Measurements from ENCODE around the gene NELFE.

Gene NELFE

DNA sequence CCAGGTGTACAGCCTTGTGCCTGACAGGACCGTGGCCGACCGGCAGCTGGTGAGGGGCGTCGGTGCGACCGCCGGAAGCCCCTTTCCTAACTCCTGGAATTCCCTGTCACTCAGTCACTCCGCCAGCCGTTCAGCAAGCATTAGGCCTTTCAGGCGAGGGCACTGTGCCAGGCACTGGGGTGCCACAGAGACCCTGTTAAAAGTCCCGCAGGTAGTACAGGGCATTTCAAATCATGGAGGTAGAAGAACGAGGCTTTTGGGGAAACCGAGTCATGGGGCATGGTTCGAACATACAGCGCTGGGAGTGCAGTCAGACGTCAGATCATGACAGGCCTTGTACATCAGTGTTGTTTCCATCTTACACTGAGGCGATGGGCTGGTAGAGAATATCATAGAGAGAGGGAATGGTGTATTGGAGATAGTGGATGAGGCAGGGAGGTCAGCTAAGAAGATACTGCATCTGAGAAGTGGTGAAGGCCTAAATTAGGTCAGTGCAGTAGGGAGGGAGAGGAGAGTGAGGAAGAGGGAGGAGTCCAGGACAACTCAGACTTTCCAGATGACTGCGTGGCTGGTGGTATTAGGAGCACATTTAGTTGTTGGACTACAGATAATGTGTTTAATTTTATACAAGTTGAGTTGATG, 14.1 kb upstream of the NELFE start:
- DNase-seq (ENCODE audit: low read depth, low spot score), result no peak

DNA sequence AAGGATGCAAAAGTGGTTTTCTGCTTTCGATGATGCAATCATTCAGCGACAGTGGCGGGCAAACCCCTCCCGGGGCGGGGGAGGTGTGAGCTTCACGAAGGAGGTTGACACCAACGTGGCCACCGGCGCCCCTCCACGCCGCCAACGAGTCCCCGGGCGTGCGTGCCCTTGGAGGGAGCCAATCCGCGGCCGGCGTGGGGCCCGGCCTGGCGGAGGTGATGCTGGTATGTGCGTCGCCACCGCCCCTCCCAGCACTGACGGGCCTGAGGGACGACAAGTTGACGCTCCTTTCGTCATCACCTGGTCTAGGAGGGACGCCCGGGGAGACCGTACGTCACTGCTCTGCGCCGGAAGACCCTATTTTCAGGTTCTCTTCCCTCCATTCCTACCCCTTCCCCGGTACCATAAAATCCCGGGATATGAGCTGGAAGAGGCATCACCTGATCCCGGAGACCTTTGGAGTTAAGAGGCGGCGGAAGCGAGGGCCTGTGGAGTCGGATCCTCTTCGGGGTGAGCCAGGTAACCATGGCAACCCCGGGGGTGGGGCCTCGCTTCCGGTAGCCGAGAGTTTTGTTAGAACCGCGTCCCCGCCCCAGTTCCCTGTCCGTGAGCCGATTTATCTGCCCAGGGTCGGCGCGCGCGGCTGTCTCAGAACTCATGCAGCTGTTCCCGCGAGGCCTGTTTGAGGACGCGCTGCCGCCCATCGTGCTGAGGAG, 13.4 kb upstream of the NELFE start, which contains the start of gene DXO:
DXO (minus strand) TSS at position 146 of the 716 bp plus-strand sequence. CDS start 463 bp downstream, outside the sequence.
- DNase-seq (ENCODE audit: low read depth, low spot score), result peak; percentile 99

DNA sequence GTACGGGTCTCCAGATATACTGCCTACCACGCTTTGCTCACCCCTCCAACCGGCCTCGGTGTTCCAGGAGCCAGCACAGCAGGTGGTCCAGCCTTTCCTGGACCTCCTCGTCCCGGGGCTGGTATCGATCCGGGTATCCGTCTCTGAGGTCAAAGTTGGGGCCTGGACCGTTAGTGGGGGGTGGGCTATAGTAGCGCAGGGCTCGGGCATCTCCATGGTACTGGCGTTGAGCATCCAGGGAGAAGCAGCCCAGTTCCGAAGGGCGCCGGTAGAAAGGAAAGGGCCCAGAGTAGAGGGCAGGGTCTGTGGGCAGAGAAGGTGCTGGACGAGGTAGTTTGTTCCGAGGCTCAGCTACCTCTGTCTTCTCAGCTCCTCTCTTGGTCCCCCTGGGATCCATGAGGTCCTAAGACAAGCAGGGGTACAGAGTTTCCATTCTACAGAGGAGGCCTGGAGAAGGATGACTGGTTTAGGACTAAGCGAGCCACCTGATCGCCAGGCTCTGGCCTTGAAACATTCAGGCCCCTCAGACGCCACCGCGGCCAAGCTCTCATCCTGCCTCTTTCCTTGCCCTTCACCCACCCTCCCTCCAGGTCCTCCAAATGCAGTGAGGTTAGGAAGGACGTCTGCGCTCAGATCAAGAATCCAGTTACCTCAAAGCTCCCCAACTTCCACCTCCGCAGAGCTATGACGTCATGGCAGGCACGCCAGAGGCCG, 12.7 kb upstream of the NELFE start:
- DNase-seq (ENCODE audit: low read depth, low spot score), result no peak

DNA sequence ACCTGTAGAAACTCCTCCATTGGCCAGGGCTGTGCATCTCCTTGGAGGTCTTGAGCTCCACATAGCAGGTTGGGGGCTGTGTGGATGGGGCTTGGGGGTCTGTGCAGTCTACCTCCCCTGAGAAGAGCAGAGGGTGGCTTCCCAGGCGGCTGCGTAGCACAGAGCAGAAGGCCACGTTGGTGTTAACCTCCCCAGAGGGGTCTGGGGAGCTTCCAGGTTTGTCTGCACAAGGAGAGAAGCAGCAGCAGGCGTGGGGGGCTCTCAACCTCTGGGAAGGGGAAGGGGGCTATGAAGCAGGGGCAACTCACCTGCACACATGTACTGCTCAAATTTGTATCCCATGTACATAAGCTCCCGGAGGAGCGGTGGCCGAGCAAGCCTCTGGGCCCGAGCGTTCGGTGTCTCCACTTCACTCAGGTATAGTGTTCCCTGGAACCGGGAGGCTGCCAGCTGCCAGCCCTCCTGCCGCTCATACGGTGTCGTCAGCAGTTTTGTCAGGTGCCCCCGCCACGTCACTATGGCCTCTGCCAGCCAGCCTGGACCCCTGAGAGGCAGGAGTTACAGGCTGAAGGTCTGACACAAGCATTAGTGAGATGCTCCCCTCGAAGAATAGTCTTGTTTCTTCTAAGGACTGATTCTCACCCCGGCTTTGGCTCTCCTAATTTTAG, 12.0 kb upstream of the NELFE start:
- DNase-seq (ENCODE audit: low read depth, low spot score), result no peak

DNA sequence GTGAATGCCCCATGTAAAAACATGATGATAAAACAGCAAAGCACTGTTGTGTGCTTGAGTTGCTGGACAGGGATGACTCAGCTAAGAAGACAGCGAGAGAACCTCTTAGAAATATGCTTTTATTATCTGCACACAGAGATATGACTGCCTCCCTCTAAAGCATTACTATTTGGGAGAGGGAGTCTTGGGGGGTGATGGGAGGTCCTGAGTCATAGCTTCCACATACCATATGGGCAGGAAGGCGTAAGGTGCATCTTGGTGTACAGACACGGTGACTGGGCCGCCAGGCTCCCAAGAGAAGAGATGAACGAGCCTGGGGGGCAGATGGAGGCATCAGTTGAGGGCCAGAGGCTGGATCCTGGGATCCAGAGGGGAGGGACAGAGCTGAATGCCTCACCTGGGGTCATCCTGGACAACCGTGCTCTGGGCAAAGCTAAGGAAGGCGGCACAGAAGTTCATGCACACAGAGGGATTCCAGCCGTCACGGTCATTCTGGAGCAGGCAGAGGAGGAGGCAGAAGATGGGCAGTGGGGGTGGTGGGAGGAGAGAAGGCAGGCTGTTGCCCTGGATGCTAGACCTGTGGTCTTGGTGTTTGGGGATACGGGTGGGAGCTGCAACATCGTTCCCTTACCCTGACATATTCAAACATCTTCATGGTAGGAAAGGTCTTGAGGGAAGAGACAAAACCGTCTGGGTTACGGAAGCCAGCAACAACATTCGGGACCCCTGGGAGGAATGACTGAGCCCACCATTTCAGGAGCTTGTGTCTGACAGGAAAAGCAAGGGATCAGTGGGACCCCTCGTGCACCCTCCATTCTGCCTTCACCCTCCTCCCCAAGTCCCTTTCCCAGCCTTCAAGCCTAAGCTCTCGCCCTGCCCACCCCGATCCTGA, 11.2 kb upstream of the NELFE start:
- DNase-seq (ENCODE audit: low read depth, low spot score), result no peak

DNA sequence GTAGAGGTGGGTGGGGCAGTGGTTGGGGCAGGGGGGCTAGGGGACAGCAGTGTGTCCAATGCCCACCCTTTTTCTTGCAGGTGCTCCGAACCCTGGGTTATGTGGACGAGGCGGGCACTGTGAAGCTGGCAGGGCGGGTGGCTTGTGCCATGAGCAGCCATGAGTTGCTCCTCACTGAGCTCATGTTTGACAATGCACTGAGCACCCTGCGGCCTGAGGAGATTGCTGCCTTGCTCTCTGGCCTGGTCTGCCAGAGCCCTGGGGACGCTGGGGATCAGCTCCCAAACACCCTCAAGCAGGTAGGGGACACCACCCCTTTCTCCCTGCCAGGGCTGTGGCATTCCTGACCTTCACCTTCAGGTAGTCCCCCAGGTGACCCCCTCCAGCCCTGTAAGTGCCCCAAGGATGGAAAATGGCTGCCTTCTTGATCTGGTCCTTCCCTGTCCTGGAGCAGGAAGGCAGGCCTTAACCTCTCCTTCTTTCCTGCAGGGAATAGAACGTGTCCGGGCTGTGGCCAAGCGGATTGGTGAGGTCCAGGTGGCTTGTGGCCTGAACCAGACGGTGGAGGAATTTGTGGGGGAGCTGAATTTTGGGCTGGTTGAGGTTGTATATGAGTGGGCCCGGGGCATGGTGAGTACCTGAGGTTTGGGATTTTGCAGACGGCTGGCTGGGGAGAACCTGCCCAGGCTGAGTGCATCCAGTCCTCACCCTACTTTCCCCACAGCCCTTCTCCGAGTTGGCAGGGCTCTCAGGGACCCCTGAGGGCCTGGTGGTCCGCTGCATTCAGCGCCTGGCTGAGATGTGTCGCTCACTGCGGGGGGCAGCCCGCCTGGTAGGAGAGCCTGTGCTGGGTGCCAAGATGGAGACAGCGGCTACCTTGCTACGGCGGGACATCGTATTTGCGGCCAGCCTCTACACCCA, 10.3 kb upstream of the NELFE start:
- no peak for DNase-seq (ENCODE audit: low read depth, low spot score)

DNA sequence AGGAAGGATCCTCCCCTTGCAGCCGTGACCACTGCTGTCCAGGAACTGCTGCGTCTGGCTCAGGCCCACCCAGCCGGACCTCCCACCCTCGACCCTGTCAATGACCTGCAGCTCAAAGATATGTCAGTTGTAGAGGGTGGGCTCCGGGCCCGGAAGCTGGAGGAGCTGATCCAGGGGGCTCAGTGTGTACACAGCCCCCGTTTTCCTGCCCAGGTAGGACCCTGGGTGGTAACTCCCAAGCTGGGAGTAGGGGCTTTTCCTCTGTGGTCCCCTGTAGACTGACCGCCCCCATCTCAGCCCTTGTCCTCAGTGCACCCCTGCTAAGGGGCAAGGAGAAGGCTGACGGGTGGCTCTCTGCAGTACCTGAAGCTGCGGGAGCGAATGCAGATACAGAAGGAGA, 9.6 kb upstream of the NELFE start:
- no peak for DNase-seq (ENCODE audit: low read depth, low spot score)

DNA sequence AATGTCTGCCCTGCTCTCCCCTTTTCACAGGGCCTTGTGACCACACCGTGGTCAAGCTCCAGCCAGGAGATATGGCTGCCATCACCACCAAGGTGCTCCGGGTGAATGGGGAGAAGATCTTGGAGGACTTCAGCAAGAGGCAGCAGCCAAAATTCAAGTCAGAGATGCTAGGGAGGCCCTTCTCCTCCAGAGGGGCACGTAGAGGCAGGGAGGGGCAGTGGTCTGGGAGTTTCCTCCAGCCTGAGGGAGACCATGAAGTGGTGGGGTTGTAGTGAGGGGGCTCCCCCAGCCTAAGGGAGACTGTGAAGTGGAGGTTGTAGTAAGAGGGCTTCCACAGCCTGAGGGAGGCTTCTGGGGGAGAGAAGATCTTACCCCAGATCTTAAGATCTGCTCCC, 9.2 kb upstream of the NELFE start:
- DNase-seq (ENCODE audit: low read depth, low spot score), result no peak

DNA sequence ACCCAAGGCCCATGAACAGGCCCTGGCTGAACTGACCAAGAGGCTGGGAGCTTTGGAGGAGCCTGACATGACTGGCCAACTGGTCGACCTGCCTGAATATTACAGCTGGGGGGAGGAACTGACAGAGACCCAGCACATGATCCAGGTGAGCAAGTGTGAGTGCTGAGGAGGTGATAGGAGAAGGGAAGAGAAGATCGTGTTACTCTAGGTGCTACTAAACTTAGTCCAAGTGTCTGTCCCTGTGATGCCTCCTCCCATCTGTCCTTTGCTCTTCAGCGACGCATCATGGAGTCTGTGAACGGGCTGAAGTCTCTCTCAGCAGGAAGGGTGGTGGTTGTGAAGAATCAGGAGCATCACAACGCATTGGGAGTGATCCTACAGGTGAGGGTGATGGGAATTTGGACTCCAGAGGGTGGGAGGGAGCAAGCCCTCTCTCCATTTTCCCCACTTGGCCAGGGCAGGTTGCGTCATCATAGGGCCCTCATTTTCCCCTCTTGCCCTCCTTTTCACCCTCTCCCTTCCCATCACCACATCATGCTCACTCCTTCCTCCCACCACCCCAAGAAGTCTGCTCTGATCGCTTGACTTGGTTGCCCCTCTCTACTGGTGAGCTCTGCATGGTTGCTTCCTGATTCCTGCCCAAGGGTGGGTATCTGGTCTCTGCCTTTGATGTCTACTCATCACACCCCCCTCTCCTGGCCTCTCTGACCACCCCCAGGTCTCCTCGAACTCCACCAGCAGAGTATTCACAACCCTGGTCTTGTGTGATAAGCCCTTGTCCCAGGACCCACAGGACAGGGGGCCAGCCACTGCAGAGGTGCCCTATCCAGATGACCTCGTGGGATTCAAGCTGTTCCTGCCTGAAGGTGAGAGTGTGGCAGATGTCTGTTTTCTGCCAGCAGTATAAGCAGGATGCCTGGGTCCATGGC, 8.5 kb upstream of the NELFE start:
- DNase-seq (ENCODE audit: low read depth, low spot score), result no peak

DNA sequence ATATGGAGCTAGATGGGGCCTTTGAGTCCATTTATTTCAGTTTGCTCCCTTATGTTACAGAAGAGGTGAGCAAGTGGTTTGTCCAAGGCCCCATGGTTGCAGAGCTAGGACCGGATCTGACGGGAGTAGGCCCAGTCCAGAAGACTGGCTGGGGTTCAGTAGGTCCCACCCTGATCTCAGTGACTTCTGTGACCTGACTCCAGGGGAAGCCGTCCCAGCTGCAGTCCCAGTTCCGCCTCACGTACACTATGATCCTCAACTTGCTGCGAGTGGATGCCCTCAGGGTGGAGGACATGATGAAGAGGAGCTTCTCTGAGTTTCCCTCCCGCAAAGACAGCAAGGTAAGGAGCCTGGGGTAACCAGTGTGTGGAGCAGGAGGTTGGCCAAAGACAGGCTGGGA, 7.7 kb upstream of the NELFE start:
- DNase-seq (ENCODE audit: low read depth, low spot score), result no peak

DNA sequence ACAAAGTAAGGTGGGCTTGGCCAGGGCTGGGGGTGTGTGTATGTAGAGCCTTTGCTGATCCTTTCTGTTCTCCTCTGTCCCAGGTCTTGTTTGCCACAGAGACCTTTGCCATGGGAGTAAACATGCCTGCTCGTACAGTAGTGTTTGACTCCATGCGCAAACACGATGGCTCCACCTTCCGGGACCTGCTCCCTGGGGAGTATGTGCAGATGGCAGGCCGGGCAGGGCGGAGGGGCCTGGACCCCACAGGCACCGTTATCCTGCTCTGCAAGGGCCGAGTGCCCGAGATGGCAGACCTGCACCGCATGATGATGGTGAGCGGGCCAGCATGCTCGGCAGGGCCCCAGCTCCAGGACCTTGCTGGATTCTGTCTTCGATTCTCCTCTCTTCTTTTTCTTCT, 6.9 kb upstream of the NELFE start:
- DNase-seq (ENCODE audit: low read depth, low spot score), result no peak

DNA sequence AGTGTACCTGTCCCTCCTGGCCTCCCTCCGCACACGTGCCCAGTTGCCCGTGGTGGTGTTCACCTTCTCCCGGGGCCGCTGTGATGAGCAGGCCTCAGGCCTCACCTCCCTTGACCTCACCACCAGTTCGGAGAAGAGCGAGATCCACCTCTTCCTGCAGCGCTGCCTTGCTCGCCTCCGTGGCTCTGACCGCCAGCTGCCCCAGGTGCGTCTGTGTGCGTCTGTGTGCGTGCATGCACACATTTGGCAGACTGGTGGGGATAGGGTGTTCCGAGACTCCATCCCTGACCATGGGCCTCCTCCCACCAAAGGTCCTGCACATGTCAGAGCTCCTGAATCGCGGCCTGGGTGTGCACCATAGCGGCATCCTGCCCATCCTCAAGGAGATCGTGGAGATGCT, 5.2 kb upstream of the NELFE start:
- no peak for DNase-seq (ENCODE audit: low read depth, low spot score)

DNA sequence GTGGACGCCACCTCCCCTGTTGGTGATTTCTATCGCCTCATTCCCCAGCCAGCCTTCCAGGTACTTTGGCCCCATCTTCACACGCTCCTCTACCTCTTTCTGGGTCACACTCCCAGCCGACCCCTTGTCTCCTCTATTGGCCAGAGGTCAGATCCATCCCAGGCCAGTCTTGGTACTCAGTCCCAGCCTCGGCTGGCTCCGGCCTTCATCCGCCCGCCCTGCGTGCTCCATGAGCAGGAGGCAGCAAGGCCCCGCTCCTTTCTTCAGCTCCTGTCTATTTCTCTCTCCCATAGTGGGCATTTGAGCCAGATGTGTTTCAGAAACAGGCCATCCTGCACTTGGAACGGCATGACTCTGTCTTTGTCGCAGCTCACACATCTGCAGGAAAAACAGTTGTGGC, 2.8 kb upstream of the NELFE start:
- DNase-seq (ENCODE audit: low read depth, low spot score), result no peak

DNA sequence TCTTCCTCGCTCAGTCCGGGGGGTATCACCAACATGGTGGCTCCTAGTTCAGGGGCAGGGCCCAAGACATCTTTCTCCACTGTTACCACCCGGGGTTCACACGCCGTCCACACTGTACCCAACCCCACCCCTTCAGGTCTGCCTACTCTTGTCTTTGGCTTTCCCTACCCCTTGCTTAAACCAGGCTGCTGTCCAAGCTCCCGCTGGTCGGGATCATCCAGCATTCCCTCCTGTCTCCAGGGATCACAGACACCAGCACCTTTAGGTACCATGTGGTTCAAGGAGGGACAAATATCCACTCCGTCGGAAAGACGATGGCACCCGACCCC, 395 bp downstream of the NELFE start:
- DNase-seq (ENCODE audit: low read depth, low spot score), result no peak

DNA sequence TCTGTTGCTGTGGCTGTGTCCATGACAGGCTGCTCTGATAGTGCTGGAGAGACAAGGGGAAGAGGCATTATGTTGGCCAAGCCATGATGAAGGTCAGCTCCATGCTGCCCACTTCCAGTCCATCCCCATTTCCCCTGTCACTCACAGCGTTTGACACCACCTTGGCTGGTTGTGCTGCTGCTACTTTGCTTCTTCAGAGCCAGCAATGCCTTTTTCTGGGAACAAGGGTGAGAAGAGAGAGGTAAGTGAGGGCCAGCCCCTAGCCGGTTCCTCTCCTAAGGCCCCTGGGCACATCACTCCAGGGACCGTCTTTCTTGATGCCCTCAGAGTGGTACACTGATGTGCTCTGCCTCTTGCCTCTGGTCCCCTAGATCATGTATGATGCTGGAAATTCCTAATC, 2.0 kb downstream of the NELFE start:
- DNase-seq (ENCODE audit: low read depth, low spot score), result no peak

DNA sequence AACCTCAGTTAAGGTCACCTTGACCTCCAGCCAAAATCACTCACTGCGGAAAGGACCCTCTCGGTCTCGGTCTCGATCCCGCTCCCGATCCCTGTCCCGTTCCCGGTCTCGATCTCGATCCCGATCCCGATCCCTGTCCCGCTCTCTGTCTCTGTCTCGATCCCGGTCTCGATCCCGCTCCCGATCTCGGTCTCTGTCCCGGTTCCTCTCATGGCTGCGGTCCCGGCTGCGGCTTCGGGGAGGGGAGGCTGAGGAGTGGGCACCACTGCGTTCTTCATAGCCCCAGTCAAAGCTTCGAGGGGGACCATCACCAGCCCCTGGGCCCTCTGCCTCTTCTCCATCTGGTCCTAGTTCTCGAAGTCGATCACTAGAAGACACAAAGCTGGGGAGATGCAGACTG, 4.3 kb downstream of the NELFE start:
- DNase-seq (ENCODE audit: low read depth, low spot score), result no peak

DNA sequence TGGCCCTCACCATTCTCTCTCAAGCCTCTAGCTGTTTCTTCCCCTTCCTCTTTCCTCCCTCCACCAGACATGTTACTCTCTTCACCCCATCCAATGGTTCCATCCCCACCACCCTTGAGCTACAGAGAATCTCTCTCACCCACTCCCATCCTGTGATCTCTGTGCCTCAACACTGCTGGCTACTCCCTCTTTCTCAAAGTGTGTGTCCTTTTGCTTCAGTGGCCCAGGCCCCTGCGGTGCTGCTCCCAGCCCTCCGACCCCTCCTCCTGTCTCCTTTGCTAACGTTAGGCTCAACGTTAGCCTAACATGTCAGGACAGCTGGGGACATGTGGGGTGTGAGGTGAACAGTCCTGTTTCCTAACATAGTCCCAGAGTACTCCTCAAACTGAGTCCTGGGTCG, 5.9 kb downstream of the NELFE start:
- DNase-seq (ENCODE audit: low read depth, low spot score), result no peak

DNA sequence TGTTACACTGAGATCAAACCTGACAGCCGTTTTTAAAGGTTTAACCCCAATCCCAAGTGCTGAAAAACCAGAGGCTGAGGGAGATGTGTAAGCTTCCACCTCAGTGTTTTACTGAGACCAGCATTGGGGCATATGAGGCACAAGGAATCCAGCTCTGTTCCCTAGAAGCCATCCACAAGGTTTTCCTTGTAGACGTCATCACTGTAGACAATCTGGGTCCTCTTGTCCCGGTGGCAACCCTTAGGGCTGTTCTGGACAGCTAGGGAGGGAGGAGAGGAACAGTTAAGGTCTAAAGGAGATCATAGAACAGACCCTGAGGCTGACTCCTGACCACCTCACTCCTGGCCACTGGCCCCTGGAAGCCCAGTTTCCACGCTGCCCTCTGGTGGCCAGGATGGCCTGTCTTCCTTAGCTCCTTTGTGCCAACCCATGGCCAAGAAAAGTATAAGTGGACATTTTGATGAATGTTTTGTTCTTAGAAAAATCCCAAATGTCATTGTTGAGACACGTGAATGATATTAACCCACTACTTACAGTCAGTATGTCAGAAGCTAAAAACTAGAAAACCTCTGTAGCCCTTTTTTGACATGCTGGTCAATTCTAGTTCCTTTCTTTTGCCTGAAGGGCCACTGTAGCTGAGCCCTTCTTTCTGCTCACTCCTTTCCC, 6.5 kb downstream of the NELFE start:
- DNase-seq (ENCODE audit: low read depth, low spot score), result no peak
